Ureter (tissue), 1 donor: ENCODE measurements around the gene AJAP1. TPM values are rescaled to one million over a fixed set of nuclear protein-coding genes. Genes with fewer than 3 reads are reported as not detected.

ENCODE experiments used
- DNase-seq: peaks from one replicate; pipeline ENCODE4 v3.0.0-alpha.2; 2020; ENCODE audit warnings: low spot score
- total RNA-seq: library from RNA; stranded (reverse); gene quantifications from one replicate; pipeline ENCODE4 v1.2.4, GENCODE V29; 2023
- donor health status: DM: yes; HTN: yes; CAD: no.

AJAP1 gene
- total RNA-seq, 1 donor from 2014 or later = 5.7 TPM

- no peak for DNase-seq
Observed at GRCh38 chr1:4770713-4771112, 116.3 kb downstream of the AJAP1 start.

- no peak for DNase-seq
Observed at GRCh38 chr1:4771267-4771666, 116.9 kb downstream of the AJAP1 start.

- no peak for DNase-seq
Observed at GRCh38 chr1:4771721-4772120, 117.3 kb downstream of the AJAP1 start.

- no peak for DNase-seq
Observed at GRCh38 chr1:4772294-4773010, 118.0 kb downstream of the AJAP1 start.

GRCh38 chr1:4773226-4773625 lies 118.8 kb downstream of the AJAP1 start:
- DNase-seq = no peak

- no peak for DNase-seq
Observed at GRCh38 chr1:4775506-4775905, 121.1 kb downstream of the AJAP1 start.

GRCh38 chr1:4778056-4778455 lies 123.6 kb downstream of the AJAP1 start:
- DNase-seq = no peak

- no peak for DNase-seq
Observed at GRCh38 chr1:4781646-4782045, 127.2 kb downstream of the AJAP1 start.

GRCh38 chr1:4784761-4785160 lies 130.4 kb downstream of the AJAP1 start:
- DNase-seq = no peak

- no peak for DNase-seq
Observed at GRCh38 chr1:4786055-4786454, 131.6 kb downstream of the AJAP1 start.

- DNase-seq = peak; percentile 32
Observed at GRCh38 chr1:4787551-4787950, 133.1 kb downstream of the AJAP1 start.

GRCh38 chr1:4792565-4792964 lies 138.2 kb downstream of the AJAP1 start:
- DNase-seq = no peak

GRCh38 chr1:4794020-4794780 lies 139.8 kb downstream of the AJAP1 start:
- DNase-seq = no peak

- DNase-seq = no peak
Observed at GRCh38 chr1:4796161-4797015, 142.0 kb downstream of the AJAP1 start.

- no peak for DNase-seq
Observed at GRCh38 chr1:4797016-4797410, 142.6 kb downstream of the AJAP1 start.

- no peak for DNase-seq
Observed at GRCh38 chr1:4797429-4797828, 143.0 kb downstream of the AJAP1 start.

- peak; percentile 65 for DNase-seq
Observed at GRCh38 chr1:4801192-4801924, 146.9 kb downstream of the AJAP1 start.

- no peak for DNase-seq
Observed at GRCh38 chr1:4802024-4802423, 147.6 kb downstream of the AJAP1 start.

GRCh38 chr1:4803335-4803734 lies 148.9 kb downstream of the AJAP1 start:
- DNase-seq = no peak

GRCh38 chr1:4805987-4806386 lies 151.6 kb downstream of the AJAP1 start:
- DNase-seq = no peak

- DNase-seq = no peak
Observed at GRCh38 chr1:4820543-4820942, 166.1 kb downstream of the AJAP1 start.
